H1 (cell line): Measurements from ENCODE around the gene DIPK1A.

ENCODE experiments used
- CTCF ChIP-seq, 3 experiments: IDR thresholded peaks; 1 replicate in 2 of 3; 2 replicates in 1 of 3; pipeline versions ENCODE4 v1.5.1 to v1.6.1; 2011; ENCODE audit warnings: low read length in 3 of 3, mild to moderate bottlenecking in 3 of 3, inconsistent platforms in 2 of 3, low read depth in 1 of 3, moderate library complexity in 1 of 3; ENCODE audit not compliant: insufficient read depth in 1 of 3; ENCODE audit errors: control extremely low read depth in 1 of 3
- EGR1 ChIP-seq: IDR thresholded peaks from 2 replicates; pipeline ENCODE4 v1.6.1; 2011; ENCODE audit warnings: low read depth, low read length, borderline replicate concordance
- EP300 ChIP-seq, 2 experiments: IDR thresholded peaks; 1 replicate in 1 of 2; 2 replicates in 1 of 2; pipeline ENCODE4 v1.6.1; 2011 to 2012; ENCODE audit warnings: low read depth in 2 of 2, low read length in 2 of 2, mild to moderate bottlenecking in 2 of 2, borderline replicate concordance in 1 of 2, inconsistent platforms in 1 of 2, moderate library complexity in 1 of 2
- TAF1 ChIP-seq: IDR thresholded peaks from 2 replicates; pipeline ENCODE4 v1.6.1; 2011; ENCODE audit warnings: mild to moderate bottlenecking, low read depth, low read length
- USF2 ChIP-seq: IDR thresholded peaks from 2 replicates; pipeline ENCODE4 v1.6.1; 2011; ENCODE audit warnings: low read length, improper control_type of control experiment

- TF ChIP-seq CTCF (IDR thresholded peaks at IDR 0.05; ENCODE audit: control extremely low read depth in 1 of 3, insufficient read depth in 1 of 3, low read depth in 1 of 3, low read length in 3 of 3) = no peak
- no peak for TF ChIP-seq TAF1
- no peak for TF ChIP-seq EP300 (IDR thresholded peaks at IDR 0.05; ENCODE audit: borderline replicate concordance in 1 of 2, low read depth in 2 of 2, low read length in 2 of 2)
- TF ChIP-seq EGR1 = no peak
- TF ChIP-seq USF2 = no peak
These were observed 51.2 kb downstream of the DIPK1A start for GRCh38 chr1:92910081-92910480.
